Measurements from ENCODE around the gene RUNX2.

The RUNX2 gene

DNA sequence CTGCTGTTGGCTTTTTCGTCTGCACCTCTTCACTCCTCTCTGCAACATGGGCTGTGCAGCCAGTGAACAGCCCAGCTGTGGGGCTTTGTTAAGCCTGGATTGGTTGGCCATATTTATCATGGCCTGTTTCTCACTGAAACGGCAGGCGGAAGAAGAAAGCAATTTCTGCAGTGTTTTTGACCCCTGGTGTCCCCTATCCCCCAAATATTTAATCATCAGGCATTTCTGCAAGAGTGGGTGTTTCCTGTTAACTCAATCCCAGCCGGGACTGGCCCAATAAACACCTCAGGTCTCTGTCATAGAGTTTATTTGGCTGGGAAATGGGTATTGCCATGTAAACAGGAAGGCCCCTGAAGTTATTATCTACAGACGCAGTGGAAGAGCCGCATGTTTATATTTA lies 224.4 kb downstream of the RUNX2 start:
- Histone ChIP-seq H3K36me3 (ENCODE audit: control insufficient read depth in 2 of 2, insufficient read depth in 1 of 2, low read length in 2 of 2) (no peaks in the 10 kb centered on the region), H3K4me3 (ENCODE audit: low read depth, low read length) (no peak overlapping the region), H3K4me1 (ENCODE audit: control insufficient read depth, insufficient read depth, low read length) (peaks cover 18% of the 10 kb centered on the region; the same call in 1 of the 2 replicates), H3K27ac (ENCODE audit: extremely low read depth, low read depth, low read length) (no peak overlapping the region), H3K9me3 (ENCODE audit: control insufficient read depth, insufficient read depth, low read depth, low read length) (no peaks in the 10 kb centered on the region)
- ChIA-PET POLR2A (no interaction called here), CTCF (no interaction called here)
- no peak for TF ChIP-seq ZNF514 (tag by site-specific recombination; IDR thresholded peaks at IDR 0.05)
- TF ChIP-seq ZNF239 (tag by site-specific recombination; IDR thresholded peaks at IDR 0.05), result no peak
- TF ChIP-seq, protein P1, sequence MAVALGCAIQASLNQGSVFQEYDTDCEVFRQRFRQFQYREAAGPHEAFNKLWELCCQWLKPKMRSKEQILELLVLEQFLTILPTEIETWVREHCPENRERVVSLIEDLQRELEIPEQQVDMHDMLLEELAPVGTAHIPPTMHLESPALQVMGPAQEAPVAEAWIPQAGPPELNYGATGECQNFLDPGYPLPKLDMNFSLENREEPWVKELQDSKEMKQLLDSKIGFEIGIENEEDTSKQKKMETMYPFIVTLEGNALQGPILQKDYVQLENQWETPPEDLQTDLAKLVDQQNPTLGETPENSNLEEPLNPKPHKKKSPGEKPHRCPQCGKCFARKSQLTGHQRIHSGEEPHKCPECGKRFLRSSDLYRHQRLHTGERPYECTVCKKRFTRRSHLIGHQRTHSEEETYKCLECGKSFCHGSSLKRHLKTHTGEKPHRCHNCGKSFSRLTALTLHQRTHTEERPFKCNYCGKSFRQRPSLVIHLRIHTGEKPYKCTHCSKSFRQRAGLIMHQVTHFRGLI (tag by site-specific recombination; IDR thresholded peaks at IDR 0.05), result peak; percentile 79; the same call in 1 of the 2 replicates

DNA sequence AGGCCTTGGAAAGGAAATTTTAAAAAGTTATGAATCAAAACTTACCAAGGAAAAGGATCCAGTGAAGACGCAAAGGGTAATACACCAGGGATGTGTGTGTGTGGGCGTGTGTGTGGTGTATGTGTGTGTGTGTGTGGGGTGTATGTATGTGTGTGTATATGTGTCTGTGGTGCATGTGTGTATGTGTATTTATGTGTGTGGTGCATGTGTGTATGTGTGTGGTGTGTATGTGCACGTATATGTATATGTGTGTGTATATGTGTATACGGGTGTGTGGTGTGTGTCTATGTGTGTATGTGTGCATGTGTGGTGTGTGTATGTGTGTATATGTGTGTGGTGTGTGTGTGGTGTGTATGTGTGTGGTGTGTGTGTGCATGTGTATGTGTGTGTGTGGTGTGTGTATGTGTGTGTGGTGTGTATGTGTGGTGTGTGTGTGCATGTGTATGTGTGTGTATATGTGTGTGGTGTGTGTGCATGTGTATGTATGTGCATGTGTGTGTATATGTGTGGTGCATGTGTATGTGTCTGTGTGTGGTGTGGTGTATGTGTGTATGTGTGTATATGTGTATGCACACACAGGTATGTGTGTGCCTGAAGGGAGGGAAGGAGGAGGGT lies 225.7 kb downstream of the RUNX2 start:
- Histone ChIP-seq H3K36me3 (ENCODE audit: control insufficient read depth in 2 of 2, insufficient read depth in 1 of 2, low read length in 2 of 2) (no peaks in the 10 kb centered on the region), H3K9me3 (ENCODE audit: control insufficient read depth, insufficient read depth, low read depth, low read length) (no peaks in the 10 kb centered on the region), H3K4me1 (ENCODE audit: control insufficient read depth, insufficient read depth, low read length) (peaks cover 14% of the 10 kb centered on the region; the same call in 1 of the 2 replicates), H3K4me3 (ENCODE audit: low read depth, low read length) (no peak overlapping the region), H3K27ac (ENCODE audit: extremely low read depth, low read depth, low read length) (no peak overlapping the region)
- ChIA-PET CTCF (interaction anchor here (0.5 to 1.3 kb wide), 2 partner anchors 161 to 864 kb away, joined by 3 to 10 read pairs; no protein-coding TSS in a partner anchor), POLR2A (no interaction called here)
- TF ChIP-seq ZNF202 (tag by site-specific recombination; IDR thresholded peaks at IDR 0.05; ENCODE audit: borderline replicate concordance) (no peak), ZNF776 (tag by site-specific recombination; IDR thresholded peaks at IDR 0.05; ENCODE audit: borderline replicate concordance) (0 out of 2 replicates have a peak, but pooled peaks have one; percentile 58), ZEB2 (tag by site-specific recombination; IDR thresholded peaks at IDR 0.05) (no peak), ZSCAN16 (tag by site-specific recombination; IDR thresholded peaks at IDR 0.05) (no peak; the same call in 1 of the 2 replicates), ZNF701 (tag by site-specific recombination; IDR thresholded peaks at IDR 0.05) (peak; percentile 38; the same call in 1 of the 2 replicates), ZNF629 (tag by site-specific recombination; IDR thresholded peaks at IDR 0.05) (no peak), TCF7L2 (IDR thresholded peaks at IDR 0.05; ENCODE audit: borderline replicate concordance, low read depth, low read length) (no peak), ZNF155 (tag by site-specific recombination; IDR thresholded peaks at IDR 0.05) (no peak), SCRT2 (tag by site-specific recombination; IDR thresholded peaks at IDR 0.05) (no peak), ZNF16 (tag by site-specific recombination; IDR thresholded peaks at IDR 0.05; ENCODE audit: low read depth) (no peak), GLIS1 (tag by site-specific recombination; IDR thresholded peaks at IDR 0.05) (no peak), ZNF335 (tag by site-specific recombination; conservative IDR thresholded peaks at IDR 0.05) (no peak), ZNF624 (tag by site-specific recombination; IDR thresholded peaks at IDR 0.05) (no peak), ZNF707 (tag by site-specific recombination; IDR thresholded peaks at IDR 0.05) (peak; percentile 37; the same call in 1 of the 2 replicates), GLIS2 (tag by site-specific recombination; IDR thresholded peaks at IDR 0.05) (no peak), ZNF549 (tag by site-specific recombination; IDR thresholded peaks at IDR 0.05) (no peak), ZNF114 (tag by site-specific recombination; IDR thresholded peaks at IDR 0.05) (no peak), EGR2 (tag by site-specific recombination; IDR thresholded peaks at IDR 0.05; ENCODE audit: low read depth) (peak; percentile 66; the same call in 1 of the 2 replicates), ZNF426 (tag by site-specific recombination; IDR thresholded peaks at IDR 0.05) (no peak), ZNF174 (tag by site-specific recombination; IDR thresholded peaks at IDR 0.05) (no peak), ZNF223 (tag by site-specific recombination; IDR thresholded peaks at IDR 0.05) (no peak), ZNF248 (tag by site-specific recombination; IDR thresholded peaks at IDR 0.05) (peak; percentile 54; the same call in 1 of the 2 replicates), ZNF2 (tag by site-specific recombination; IDR thresholded peaks at IDR 0.05) (no peak), ZNF404 (tag by site-specific recombination; IDR thresholded peaks at IDR 0.05) (no peak)
- TF ChIP-seq, protein P2, sequence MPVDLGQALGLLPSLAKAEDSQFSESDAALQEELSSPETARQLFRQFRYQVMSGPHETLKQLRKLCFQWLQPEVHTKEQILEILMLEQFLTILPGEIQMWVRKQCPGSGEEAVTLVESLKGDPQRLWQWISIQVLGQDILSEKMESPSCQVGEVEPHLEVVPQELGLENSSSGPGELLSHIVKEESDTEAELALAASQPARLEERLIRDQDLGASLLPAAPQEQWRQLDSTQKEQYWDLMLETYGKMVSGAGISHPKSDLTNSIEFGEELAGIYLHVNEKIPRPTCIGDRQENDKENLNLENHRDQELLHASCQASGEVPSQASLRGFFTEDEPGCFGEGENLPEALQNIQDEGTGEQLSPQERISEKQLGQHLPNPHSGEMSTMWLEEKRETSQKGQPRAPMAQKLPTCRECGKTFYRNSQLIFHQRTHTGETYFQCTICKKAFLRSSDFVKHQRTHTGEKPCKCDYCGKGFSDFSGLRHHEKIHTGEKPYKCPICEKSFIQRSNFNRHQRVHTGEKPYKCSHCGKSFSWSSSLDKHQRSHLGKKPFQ (tag by site-specific recombination; IDR thresholded peaks at IDR 0.05), result peak; percentile 76; the same call in 1 of the 2 replicates
- TF ChIP-seq, protein P3, sequence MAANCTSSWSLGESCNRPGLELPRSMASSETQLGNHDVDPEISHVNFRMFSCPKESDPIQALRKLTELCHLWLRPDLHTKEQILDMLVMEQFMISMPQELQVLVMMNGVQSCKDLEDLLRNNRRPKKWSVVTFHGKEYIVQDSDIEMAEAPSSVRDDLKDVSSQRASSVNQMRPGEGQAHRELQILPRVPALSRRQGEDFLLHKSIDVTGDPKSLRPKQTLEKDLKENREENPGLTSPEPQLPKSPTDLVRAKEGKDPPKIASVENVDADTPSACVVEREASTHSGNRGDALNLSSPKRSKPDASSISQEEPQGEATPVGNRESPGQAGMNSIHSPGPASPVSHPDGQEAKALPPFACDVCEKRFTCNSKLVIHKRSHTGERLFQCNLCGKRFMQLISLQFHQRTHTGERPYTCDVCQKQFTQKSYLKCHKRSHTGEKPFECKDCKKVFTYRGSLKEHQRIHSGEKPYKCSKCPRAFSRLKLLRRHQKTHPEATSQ (tag by site-specific recombination; IDR thresholded peaks at IDR 0.05), result 0 out of 2 replicates have a peak, but pooled peaks have one; percentile 19
- TF ChIP-seq, protein P4, sequence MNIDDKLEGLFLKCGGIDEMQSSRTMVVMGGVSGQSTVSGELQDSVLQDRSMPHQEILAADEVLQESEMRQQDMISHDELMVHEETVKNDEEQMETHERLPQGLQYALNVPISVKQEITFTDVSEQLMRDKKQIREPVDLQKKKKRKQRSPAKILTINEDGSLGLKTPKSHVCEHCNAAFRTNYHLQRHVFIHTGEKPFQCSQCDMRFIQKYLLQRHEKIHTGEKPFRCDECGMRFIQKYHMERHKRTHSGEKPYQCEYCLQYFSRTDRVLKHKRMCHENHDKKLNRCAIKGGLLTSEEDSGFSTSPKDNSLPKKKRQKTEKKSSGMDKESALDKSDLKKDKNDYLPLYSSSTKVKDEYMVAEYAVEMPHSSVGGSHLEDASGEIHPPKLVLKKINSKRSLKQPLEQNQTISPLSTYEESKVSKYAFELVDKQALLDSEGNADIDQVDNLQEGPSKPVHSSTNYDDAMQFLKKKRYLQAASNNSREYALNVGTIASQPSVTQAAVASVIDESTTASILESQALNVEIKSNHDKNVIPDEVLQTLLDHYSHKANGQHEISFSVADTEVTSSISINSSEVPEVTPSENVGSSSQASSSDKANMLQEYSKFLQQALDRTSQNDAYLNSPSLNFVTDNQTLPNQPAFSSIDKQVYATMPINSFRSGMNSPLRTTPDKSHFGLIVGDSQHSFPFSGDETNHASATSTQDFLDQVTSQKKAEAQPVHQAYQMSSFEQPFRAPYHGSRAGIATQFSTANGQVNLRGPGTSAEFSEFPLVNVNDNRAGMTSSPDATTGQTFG (tag by site-specific recombination; IDR thresholded peaks at IDR 0.05; ENCODE audit: borderline replicate concordance), result 0 out of 2 replicates have a peak, but pooled peaks have one; percentile 49
